ENCODE data around the gene DOCK10.

Gene DOCK10

GRCh38 chr2:225040856-225041206 is 1.4 kb downstream of the DOCK10 start:
- peak; percentile 33 to 43 for DNase-seq

DNA sequence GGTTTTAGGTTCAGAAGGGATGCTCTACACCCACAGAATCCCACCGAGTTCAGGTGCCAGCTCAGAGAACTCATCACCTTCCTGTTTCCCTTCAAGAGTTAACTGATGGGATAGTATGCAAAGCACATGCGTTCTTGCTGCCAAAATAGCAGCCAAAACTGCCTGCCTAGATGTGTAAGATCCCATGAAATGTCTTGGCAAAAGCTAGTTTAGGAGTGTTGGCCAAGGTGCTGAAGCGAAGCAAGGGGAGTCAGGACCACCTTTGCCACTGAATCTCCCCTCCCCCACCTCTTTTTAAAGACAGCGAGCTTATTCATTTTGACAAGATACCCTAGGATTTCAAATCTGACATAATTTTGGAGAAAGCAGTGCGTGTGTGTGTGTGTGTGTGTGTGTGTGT is 2.1 kb downstream of the DOCK10 start:
- DNase-seq, result no peak

DNA sequence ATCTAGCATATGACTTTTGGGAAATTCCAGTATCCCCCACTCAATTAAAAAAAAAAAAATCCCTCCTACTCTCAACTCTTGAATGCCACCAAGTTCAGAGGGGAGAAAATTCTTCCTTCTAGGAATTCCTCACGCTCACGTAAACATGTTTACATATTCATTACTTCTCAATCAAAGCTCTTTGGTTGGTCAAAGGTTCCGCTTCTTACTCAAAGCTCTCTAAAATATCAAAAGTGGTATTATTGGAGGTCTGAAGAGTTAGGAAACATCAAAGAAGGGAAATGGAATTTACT is 4.1 kb downstream of the DOCK10 start:
- no peak for DNase-seq

DNA sequence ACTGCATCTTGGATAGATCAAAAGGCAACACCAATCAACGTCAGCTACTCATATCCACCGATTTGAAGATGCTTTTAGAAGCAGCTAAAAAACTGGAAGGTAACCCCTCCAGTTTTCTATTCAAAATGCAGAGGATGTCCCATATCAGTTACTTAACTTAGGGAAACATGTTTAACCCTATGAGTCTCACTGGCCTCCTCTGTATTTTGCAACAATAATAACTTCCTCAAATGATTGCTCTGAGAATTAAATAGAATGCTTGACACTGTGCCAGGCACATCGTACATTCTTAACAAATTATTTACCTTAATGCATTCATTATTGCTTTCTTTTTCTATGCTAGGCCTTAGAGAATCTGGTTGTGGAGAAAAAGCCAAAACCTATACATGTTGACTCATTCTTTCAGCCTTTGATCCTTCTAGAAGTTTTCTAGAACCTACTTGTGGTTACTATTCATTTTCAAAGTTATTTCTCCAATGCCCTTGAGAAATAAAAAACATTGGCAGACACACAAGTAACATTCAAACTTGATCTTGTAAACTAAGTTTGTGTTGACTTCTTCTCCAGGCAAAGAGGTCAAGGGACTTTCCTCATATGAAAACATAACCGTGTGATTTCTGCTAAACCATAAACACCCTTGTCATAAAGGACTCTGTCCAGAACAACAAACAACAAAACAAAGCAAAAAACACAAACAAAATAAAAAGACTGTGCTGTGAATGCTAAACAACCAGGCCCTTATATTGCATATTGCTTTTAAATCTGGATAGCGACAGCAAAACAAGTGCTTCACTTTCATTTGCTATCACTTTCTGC is 4.6 kb downstream of the DOCK10 start:
- DNase-seq, result peak in 1 of 2 donors; percentile 34

- DNase-seq, result no peak
Observed at GRCh38 chr2:225036431-225036830, 5.8 kb downstream of the DOCK10 start.

DNA sequence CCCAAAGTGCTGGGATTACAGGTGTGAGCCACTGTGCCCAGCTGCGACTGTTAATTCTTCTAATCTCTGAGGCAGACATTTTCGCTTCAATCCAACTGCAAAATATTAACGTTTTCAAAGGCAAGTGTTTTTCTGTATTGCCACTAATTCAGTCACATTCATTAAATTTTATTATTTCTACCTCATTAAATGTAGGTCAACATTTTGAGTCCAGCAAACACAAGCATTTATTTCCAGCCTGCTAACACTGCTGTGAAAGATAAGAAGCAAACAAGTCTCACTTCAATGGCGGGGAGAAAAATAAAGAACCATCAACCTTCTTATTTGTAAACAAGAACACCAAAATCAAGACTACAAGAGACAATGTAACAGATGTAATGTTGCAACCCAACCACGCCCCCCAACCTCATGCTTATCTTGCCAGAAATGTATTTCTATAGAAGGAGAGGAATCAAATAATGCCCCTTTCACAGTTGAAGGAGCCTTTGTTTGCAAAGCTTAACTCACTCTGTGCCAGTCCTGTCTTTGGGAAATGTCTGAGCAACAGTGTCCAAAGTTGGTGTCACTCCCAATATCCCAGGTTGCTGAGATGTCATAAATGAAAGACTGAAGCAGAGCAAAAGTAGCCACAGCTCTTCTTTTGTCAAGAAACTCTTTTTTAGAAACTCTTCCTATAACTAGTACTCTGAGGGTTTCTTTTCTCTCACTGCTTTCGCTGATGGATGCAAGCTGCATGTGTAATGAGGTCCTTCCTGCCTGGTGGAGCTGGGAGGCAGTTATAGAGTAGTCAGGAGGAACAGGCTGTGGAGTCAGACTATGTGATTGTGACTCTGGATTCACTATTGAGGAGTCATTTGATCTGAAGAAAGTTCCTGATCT is 8.6 kb downstream of the DOCK10 start:
- no peak for DNase-seq

- no peak for DNase-seq
Observed at GRCh38 chr2:225032246-225032645, 10.0 kb downstream of the DOCK10 start.

DNA sequence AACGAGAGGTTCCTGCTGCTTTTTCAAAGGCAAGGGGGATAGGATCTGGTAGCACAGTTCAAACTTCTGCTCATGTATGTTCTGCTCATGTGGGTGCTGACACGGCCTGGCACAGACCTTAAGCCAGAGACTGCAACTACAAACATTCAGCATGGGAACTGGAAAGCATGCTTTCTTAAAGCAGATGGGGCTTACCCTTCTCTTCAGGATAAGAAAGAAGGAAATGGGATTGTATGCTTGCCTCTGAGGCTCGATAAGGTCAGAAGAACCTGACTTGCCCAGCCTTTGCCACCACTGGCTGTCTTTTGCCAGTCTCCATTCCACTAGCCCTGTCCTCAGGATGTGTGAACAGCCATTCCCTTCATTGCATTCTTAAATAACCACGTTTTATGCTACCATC is 10.7 kb downstream of the DOCK10 start:
- no peak for DNase-seq

GRCh38 chr2:225030893-225031292 is 11.4 kb downstream of the DOCK10 start:
- DNase-seq, result no peak

DNA sequence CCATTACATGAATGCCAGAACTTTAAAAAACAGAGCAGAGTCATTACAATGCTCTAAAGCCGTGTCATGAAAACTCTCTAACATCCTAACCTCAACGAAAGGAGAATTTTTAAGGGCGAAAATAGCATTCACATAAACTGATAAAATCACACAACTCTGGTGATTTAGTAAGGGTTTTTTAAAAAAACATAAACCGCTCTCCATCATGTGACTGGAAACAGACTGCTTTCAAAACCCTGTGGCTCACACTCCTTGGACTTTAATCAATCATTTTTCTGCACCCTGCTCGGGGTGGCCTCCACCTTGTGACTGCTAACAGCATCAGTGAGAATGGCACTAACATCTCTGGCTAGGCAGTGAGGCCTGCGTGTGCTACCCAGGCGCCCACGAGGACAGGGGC is 12.1 kb downstream of the DOCK10 start:
- DNase-seq, result no peak

DNA sequence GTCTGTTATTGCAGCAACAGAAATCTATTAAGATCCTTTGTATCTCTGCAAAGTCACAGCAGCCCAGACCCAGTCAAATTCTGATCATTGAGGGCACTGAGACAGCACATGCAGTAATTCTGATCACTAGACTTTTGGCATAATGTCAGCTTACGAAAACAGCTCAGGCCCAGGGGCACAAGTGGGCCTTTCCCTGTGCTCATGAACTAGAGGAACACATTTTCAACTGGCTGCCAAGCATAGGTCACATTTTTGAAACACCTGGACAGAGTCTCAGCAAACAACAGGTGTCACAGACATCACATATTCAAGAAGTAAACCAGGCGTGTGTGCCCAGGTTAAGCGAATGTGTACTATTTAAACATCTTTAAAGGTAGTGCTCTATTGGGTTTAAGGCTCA is 13.7 kb downstream of the DOCK10 start:
- DNase-seq, result no peak

- peak in 1 of 2 donors; percentile 10 for DNase-seq
Observed at GRCh38 chr2:225027061-225027762, 15.1 kb downstream of the DOCK10 start.

DNA sequence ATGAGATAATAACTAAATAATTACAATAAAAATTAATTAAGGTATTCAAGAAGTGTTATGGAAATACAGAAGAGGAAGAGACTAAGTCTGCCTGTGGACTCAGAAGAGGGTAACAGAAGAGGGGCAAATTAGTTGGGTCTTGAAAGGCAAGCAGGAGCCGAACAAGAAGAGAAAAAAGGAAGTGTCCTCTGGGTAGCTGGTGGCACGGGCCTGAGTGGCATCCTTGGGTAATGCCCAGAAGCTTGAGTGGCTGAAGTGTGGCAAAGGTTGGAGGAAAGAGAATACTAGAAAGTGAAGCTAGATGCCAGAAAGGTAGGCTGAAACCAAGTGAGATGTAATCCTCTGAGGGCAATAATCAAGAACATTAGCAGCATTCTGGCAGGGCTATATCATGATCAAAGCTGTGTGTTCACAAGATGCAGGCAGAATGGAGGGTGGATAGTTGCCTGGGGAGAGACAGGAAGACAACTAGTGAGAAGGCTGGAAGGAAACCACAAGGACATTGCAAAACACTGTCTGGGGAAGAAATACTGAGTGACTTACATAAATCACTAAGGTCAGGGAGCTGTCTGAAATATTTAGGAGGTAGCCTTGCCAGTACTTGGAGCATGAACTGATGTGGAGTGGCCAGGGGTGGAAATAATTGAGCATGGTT is 16.2 kb downstream of the DOCK10 start:
- DNase-seq, result peak; percentile 12 to 22

- DNase-seq, result no peak
Observed at GRCh38 chr2:225022188-225022587, 20.1 kb downstream of the DOCK10 start.

GRCh38 chr2:225020168-225020849 is 22.0 kb downstream of the DOCK10 start:
- DNase-seq, result no peak

GRCh38 chr2:225019105-225019504 is 23.2 kb downstream of the DOCK10 start:
- DNase-seq, result no peak

DNA sequence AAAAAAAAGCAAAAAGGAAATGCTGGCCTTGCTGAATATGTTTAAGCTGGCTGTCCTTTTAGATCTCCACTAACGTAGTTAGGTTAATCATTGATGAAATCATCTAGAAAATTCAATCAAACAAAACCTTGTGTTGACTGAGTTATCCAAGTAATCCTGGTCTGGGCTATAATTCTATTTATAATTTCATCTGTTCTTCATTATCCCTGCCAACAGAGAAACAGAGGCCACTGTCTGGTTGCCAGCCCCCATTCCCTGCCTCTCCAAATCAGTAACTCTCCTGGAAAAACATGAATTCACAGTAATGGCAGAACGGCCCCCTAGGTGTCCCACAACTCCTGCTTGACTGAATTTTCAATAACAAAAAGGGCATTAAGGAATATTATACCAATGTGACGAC is 24.6 kb downstream of the DOCK10 start:
- DNase-seq, result no peak

- DNase-seq, result no peak
Observed at GRCh38 chr2:225017098-225017685, 25.1 kb downstream of the DOCK10 start.

DNA sequence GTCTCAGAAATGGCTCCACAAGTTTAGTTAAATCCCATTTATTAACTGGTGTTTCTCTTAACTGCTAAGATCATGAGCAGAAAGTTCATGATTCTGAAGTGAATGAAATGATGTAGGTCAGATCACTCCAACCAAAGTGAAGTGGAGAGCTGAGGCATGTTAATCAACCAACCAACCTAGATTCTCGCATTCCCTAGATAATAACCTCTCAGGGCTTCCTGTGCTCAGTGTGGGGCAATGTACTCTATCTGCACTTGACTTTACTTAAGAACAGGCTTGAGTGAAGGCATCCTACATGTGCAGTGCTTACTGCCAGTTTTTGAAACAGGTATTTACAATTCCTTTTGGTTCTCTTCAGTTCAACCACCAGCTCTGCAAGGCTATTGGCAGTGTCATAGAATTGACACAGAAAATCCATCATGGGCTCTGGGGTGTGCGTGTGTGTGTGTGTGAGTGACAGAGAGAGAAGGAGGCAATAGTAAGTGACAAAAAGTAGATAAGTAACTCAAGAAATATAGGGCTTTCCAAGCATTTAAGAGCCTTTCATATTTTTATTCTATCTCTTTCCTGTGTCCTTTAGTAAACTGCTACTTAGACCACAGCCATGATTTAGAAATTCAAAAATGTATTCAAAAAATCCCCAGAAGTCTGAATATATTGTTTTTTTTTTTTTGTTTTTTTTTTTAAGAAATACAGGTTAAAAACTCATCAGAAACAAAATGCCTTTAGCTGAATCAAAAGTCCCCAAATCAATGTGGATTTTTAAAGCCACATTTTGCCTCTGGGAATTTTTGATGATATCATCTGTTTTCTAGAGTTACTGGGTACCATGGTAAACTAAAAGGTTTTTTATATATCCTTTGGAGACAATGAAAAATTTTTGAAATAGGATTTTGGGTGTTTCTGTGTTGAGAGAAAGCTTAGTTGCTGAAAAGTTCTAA is 28.6 kb downstream of the DOCK10 start:
- DNase-seq, result no peak

- DNase-seq, result no peak
Observed at GRCh38 chr2:225011585-225011984, 30.7 kb downstream of the DOCK10 start.

- DNase-seq, result no peak
Observed at GRCh38 chr2:225010804-225011203, 31.5 kb downstream of the DOCK10 start.
